Gastroesophageal sphincter (tissue), 3 donors: ENCODE data around the gene MCM3.

Experiments used
- EP300 ChIP-seq: sonication (generic); formaldehyde crosslinking; IDR thresholded peaks from one replicate; pipeline ENCODE4 v1.6.1; 2017; ENCODE audit warnings: antibody characterized with exemption, mild to moderate bottlenecking
- POLR2A ChIP-seq, 2 donors: fragments of 450-650 bp; IDR thresholded peaks; one replicate each; pipeline ENCODE4 v1.6.1; 2017; ENCODE audit warnings: antibody characterized with exemption in 2 of 2, mild to moderate bottlenecking in 2 of 2, moderate library complexity in 1 of 2
- POLR2AphosphoS5 ChIP-seq: sonication (generic); formaldehyde crosslinking; IDR thresholded peaks from one replicate; pipeline ENCODE4 v1.6.1; 2017; ENCODE audit warnings: antibody characterized with exemption
- TF ChIP-seq, protein P1 (sequence below), 4 experiments: fragments of 200-600 bp in 2 of 4; fragments of 450-650 bp in 2 of 4; sonication (generic) in 1 of 4; IDR thresholded peaks; one replicate each; pipeline ENCODE4 v1.5.1; 2017 to 2019; ENCODE audit warnings: antibody characterized with exemption in 4 of 4, mild to moderate bottlenecking in 2 of 4, moderate library complexity in 2 of 4

DNA sequence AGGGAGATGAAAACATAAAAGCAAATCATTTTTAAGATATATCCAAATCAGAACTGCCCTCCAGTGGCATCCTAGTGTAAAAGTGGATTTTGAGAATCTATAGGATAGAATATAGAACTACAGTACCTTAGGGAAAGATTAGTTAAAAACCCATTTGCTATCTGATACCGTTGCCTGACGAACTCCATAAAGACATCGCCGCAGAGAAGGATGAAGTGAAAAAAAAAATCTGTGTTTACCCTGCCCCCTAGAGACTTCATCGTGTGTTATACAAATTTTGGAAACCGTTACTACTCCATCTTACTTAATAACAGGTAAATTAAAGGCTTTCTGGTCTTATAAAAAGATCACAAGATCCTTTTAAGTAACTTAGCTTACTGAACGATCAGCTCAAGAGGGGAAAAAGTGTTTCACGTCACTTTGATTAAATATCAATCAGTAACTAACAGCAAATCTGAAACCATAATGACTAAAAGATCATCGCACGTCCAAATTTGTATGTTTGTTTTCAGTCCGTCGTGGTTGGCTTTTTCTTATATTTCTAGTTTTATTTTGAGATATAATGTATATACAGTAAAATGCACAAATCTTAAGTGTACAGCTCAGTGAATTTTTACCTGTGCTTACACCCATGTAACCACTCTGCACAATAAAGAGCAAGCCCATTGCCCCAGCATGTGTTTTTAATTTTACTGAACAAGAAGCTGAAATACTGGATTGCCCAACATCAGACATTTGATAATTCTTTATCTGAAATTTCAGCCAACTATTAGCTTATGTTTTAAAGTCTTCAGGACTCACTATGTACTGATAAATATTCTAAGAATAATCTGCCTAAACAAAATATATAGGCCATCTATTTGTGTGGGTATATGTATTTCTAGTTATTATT lies 881 bp upstream of the MCM3 start:
- TF ChIP-seq, protein P1, sequence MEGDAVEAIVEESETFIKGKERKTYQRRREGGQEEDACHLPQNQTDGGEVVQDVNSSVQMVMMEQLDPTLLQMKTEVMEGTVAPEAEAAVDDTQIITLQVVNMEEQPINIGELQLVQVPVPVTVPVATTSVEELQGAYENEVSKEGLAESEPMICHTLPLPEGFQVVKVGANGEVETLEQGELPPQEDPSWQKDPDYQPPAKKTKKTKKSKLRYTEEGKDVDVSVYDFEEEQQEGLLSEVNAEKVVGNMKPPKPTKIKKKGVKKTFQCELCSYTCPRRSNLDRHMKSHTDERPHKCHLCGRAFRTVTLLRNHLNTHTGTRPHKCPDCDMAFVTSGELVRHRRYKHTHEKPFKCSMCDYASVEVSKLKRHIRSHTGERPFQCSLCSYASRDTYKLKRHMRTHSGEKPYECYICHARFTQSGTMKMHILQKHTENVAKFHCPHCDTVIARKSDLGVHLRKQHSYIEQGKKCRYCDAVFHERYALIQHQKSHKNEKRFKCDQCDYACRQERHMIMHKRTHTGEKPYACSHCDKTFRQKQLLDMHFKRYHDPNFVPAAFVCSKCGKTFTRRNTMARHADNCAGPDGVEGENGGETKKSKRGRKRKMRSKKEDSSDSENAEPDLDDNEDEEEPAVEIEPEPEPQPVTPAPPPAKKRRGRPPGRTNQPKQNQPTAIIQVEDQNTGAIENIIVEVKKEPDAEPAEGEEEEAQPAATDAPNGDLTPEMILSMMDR (IDR thresholded peaks at IDR 0.05), result peak in 3 of 4 experiments; percentile 20 to 36 (median 33)
- no peak for TF ChIP-seq POLR2A (IDR thresholded peaks at IDR 0.05)
- TF ChIP-seq POLR2AphosphoS5, result no peak
- no peak for TF ChIP-seq EP300
